Measurements from ENCODE around the gene TMEM63A.
"Not testable (repeated sequence)": the region's sequence is repeated elsewhere in the genome, so short reads cannot be mapped to it uniquely, and the experiment has no call there.

Gene TMEM63A

DNA sequence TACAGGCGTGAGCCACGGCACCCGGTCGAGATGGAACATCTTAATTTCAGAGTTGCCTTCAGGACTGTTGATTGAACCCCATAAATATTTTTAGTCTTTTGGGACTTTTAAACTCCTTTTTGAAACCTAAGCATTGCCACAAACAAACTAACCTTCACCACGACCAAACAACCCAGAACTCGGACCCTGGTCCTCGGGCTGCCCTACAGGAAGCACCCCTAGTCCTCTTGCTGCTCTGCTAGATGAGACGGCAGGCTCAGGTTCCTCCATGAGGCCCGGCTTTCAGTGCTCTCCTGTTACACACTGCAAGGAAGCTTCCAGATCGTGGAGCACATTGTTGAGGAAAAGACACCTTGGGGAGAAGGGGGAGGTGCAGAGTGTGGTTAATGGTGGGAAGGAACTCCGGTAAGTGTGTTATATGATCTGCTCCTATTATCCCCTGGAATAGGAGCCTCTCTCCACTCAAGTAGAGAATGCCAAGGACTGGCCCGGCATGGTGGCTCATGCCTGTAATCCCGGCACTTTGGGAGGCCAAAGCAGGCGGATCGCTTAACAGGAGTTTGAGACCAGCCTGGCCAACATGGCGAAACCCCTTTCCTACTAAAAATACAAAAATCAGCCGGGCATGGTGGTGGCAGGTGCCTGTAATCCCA, 66.5 kb downstream of the TMEM63A start:
- no peak for FAIRE-seq

DNA sequence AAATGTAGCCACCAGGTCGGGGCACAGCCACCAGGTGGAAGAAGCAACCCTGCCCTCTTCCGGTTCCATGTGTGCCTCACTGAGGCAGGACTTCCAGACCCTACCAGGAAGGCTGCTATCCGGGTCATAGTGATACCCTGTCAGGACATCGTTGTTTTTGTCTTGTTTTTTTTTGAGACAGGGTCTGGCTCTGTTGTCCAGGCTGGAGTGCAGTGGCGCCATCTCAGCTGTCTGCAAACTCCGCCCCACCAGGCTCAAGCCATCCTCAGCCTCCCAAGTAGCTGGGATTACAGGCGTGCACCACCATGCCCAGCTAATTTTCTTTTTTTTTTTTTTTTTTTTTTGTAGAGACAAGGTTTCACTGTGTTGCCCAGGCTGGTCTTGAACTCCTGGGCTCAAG, 67.1 kb downstream of the TMEM63A start:
- FAIRE-seq, result not testable (repeated sequence)

DNA sequence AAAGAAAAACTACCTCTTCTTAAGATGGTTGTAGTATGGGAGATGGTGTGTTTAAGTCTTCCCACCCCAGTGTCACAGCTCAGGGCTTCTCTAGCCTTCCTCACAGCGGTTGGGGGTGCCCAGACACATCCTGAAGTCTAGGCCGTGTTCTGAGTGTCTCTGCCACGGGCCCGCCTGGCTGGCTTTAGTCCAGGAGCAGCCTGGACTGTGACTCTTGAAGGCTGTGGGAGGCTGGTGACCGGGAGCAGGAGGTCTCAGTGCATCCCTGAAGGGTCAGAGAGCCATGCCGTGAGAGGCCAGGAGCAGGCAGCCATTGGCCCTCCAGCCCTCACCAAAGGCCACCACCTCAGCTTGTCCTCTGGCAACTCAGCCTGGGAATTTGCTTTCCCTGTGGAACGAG, 67.8 kb downstream of the TMEM63A start:
- FAIRE-seq, result no peak

GRCh38 chr1:225813214-225813964, 68.8 kb downstream of the TMEM63A start:
- no peak for FAIRE-seq

DNA sequence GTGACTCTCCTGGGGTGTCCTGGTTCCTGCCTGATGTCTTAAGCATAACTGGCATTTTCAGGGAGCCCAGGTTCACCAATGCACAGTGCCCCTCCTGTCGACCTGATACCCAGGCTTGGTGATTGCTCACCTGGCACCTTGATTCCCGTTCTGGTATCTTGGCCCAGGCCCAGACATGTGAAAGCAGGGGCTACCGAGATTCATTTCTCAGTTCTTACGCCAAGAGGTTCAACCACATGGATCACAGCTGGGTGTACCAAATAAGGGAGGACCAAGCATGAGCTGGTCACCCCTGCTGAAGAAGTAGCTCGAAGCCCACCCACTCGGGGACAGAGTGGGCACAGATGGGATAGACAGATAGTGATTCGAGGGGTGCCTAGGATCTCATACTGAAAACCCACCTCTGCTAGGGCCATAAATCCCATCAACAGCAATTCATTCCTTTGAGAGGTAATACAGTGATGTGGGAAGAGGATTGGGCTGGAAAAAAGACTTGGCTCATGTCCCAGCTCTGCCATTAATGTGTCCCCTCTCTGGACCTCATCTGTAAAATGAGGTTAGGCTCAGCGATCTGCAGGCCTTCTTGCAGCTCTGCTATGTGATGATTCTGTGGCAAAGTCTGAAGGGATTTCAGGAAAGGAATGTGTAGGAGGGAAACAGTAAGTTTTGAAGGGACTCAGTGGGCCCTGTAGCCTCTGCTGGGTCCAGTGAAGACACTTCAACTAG, 69.5 kb downstream of the TMEM63A start:
- FAIRE-seq, result no peak

- FAIRE-seq, result no peak
Observed at GRCh38 chr1:225811622-225812487, 70.3 kb downstream of the TMEM63A start.

GRCh38 chr1:225810579-225811538, 71.3 kb downstream of the TMEM63A start:
- FAIRE-seq, result not testable (repeated sequence)

GRCh38 chr1:225809842-225810578, 72.2 kb downstream of the TMEM63A start, which contains the start of gene EPHX1:
Gene EPHX1, plus strand, starts transcription at chr1:225810124. Its CDS starts 18,606 bp downstream, at chr1:225828730.
- FAIRE-seq, result no peak

- no peak for FAIRE-seq
Observed at GRCh38 chr1:225808136-225808535, 74.0 kb downstream of the TMEM63A start.

GRCh38 chr1:225806736-225807135, 75.4 kb downstream of the TMEM63A start:
- FAIRE-seq, result not testable (repeated sequence)

DNA sequence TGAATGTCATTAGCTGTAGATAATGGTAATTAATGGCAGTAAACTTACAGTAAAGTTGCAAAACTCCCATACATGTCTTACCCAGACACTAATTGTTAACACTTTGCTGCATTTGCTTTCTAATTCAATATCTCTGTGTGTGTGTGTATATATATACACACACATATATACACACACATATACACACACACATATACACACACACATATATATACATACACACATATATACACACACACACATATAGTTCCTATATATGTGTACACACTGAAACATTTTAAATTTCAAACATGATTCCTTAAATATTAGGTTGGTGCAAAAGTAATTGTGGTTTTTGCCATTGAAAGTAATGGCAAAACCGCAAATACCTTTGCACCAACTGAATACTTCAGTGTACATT, 75.9 kb downstream of the TMEM63A start:
- FAIRE-seq, result no peak

DNA sequence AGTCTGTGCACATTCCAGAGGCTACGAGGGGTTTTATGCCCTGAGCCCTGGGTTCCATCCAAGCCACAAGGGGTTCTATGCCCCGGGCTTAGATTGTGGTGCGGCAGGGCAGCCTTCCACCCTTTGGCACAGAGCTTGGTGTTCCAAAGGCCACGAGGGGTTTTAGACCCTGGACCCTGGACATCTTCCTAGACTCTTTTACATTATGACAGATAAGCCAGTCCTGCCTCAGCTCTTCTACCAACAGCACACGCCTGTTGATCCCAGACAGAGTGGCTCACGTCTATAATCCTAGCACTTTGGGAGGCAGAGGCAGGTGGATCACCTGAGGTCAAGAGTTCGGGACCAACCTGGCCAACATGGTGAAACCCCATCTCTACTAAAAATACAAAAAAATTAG, 81.0 kb downstream of the TMEM63A start:
- not testable (repeated sequence) for FAIRE-seq

GRCh38 chr1:225796097-225796496, 86.1 kb downstream of the TMEM63A start:
- FAIRE-seq, result not testable (repeated sequence)
